ENCODE measurements around the gene MAML3.

The MAML3 gene

DNA sequence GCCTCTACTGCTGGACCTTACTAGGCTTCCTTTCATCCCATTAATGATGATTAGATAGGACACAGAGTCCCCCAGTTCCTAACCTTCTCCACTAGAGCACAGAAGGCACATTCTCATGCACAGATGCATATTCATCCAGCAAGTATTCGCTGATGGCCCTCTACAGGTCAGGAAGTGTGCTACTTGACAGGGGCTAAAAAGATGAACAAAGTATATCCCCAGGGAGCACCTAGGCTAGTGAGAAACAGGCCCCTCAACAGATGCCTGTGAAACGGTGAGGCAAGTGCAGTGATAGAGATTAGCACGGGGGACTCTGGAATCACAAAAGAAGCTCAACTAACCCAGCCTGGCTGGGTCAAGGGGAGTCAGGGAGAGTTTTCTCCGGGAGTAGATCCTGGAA, 392.5 kb downstream of the MAML3 start:
- Histone ChIP-seq H3K36me3 (no peaks in the 10 kb centered on the region), H3K27me3 (no peaks in the 10 kb centered on the region), H3K9me3 (no peaks in the 10 kb centered on the region), H3K4me1 (ENCODE audit: control insufficient read depth in 1 of 2, insufficient read depth in 1 of 2, low read depth in 1 of 2, low read length in 1 of 2) (peaks cover 46 to 50% of the 10 kb centered on the region in 2 experiments), H3K27ac (no peak overlapping the region), H3K4me3 (ENCODE audit: low read depth in 1 of 2, low read length in 1 of 2) (no peak overlapping the region)
- TF ChIP-seq, protein P1, sequence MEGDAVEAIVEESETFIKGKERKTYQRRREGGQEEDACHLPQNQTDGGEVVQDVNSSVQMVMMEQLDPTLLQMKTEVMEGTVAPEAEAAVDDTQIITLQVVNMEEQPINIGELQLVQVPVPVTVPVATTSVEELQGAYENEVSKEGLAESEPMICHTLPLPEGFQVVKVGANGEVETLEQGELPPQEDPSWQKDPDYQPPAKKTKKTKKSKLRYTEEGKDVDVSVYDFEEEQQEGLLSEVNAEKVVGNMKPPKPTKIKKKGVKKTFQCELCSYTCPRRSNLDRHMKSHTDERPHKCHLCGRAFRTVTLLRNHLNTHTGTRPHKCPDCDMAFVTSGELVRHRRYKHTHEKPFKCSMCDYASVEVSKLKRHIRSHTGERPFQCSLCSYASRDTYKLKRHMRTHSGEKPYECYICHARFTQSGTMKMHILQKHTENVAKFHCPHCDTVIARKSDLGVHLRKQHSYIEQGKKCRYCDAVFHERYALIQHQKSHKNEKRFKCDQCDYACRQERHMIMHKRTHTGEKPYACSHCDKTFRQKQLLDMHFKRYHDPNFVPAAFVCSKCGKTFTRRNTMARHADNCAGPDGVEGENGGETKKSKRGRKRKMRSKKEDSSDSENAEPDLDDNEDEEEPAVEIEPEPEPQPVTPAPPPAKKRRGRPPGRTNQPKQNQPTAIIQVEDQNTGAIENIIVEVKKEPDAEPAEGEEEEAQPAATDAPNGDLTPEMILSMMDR (IDR thresholded peaks at IDR 0.05), result no peak

DNA sequence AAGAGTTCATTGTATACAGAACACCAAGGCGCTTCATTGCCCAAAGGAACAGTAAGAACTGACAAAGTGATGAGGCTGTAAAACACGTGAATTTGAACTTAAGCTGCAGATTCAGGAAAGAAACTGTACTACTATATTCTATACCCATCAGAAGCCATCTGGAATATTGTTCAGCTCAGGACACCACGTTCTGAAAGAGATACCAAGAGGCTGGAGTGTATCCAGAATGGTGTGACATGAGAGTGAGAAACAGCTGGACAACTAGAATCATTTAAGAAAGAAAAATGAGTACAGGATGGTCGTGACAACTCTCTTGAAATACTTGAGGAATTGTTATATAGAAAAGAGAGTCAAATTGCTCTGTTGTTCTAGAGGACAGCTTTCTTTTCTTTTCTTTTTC, 393.4 kb downstream of the MAML3 start:
- H3K9me3 ChIP-seq, result no peaks in the 10 kb centered on the region
- H3K4me1 ChIP-seq (ENCODE audit: control insufficient read depth in 1 of 2, insufficient read depth in 1 of 2, low read depth in 1 of 2, low read length in 1 of 2), result peaks cover 38 to 41% of the 10 kb centered on the region in 2 experiments
- TF ChIP-seq, protein P1 (IDR thresholded peaks at IDR 0.05), result no peak
- H3K27ac ChIP-seq, result no peak overlapping the region
- H3K4me3 ChIP-seq (ENCODE audit: low read depth in 1 of 2, low read length in 1 of 2), result no peak overlapping the region
- no peaks in the 10 kb centered on the region for H3K27me3 ChIP-seq
- H3K36me3 ChIP-seq, result no peaks in the 10 kb centered on the region

DNA sequence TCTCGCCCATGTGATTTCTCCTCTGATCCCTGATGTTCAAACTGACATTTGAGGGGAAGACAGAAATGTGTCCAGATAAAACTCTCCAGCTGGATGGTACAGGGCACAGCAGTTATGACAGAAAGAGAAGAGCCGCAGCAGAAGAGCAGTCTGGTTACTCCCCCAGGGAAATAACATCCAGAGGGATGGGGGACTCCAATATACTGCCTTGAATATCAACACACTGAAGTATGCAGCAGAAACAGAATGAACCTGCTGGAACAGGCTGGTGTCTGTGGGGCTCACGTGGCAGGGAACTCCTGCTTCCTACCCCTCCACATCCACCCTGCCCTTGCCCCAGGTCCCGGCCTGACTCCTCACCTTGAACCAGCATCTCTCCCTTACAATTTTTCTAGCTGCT, 394.9 kb downstream of the MAML3 start:
- Histone ChIP-seq H3K27ac (no peak overlapping the region), H3K4me3 (ENCODE audit: low read depth in 1 of 2, low read length in 1 of 2) (no peak overlapping the region), H3K4me1 (ENCODE audit: control insufficient read depth in 1 of 2, insufficient read depth in 1 of 2, low read depth in 1 of 2, low read length in 1 of 2) (peaks cover 23 to 26% of the 10 kb centered on the region in 2 experiments), H3K36me3 (no peaks in the 10 kb centered on the region), H3K27me3 (no peaks in the 10 kb centered on the region), H3K9me3 (no peaks in the 10 kb centered on the region)
- TF ChIP-seq, protein P1 (IDR thresholded peaks at IDR 0.05), result no peak

DNA sequence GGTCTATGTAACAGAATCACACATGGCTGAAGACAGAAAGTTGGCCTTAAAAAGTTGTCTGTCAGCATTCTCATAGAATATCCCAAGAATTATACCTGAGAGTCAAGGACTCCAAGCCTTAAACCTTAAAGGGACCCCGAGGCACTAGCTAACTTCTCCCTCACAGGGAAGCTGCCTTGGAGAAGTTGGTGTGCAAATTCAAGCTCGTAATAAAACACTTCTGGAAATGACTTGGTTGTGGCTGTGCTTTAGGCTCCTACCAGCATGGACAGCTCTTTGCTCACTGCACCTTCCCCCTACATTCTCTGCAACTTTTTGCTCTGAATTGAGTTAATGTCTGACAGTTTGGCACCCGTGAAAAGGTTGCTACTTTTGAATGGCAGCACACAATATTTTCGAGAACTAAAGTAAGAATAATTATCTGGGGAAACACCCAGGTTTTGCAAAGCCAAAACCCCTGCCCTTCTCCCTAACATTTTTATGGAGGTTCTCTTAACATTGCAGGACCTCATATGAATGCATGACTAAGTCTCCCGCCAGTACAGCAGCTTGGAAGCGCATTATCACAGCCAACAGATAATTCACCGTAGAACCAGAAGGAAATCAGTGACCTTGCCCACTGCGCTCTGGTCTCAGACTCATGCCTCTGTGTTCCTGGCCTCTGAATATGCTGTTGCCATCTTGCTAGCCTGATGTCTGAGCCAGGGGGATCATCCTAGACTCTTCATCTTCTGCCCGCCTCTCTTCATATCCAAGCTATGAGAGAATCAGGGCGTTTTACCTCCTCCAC, 397.4 kb downstream of the MAML3 start:
- no peaks in the 10 kb centered on the region for H3K9me3 ChIP-seq
- H3K27ac ChIP-seq, result no peak overlapping the region
- no peak overlapping the region for H3K4me3 ChIP-seq (ENCODE audit: low read depth in 1 of 2, low read length in 1 of 2)
- TF ChIP-seq, protein P1 (IDR thresholded peaks at IDR 0.05), result no peak
- H3K27me3 ChIP-seq, result no peaks in the 10 kb centered on the region
- peaks cover 6 to 8% of the 10 kb centered on the region in 2 experiments for H3K4me1 ChIP-seq (ENCODE audit: control insufficient read depth in 1 of 2, insufficient read depth in 1 of 2, low read depth in 1 of 2, low read length in 1 of 2)
- H3K36me3 ChIP-seq, result no peaks in the 10 kb centered on the region

DNA sequence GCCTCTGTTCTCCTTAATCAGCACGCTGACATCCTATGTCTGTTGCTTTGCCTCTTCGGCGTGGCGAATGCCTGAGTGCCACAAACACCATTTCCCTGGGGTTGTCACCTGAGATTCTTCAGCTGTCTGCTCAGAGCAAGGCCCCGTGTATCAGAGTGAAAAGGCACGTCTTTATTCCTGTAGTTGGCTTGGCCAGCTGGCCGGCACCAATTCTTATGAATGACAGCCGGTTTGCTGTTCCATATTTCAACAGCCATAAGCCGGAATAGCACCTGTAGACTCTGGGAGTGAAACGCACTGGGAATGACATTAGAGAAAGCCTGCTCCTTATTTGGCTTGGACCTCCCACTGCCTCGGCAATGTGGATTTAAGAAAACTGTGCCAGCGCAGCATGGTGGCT, 399.0 kb downstream of the MAML3 start:
- no peak overlapping the region for H3K27ac ChIP-seq
- H3K36me3 ChIP-seq, result no peaks in the 10 kb centered on the region
- peaks cover 0 to 5% of the 10 kb centered on the region in 2 experiments for H3K4me1 ChIP-seq (ENCODE audit: control insufficient read depth in 1 of 2, insufficient read depth in 1 of 2, low read depth in 1 of 2, low read length in 1 of 2)
- TF ChIP-seq, protein P1 (IDR thresholded peaks at IDR 0.05), result no peak
- H3K27me3 ChIP-seq, result no peaks in the 10 kb centered on the region
- H3K9me3 ChIP-seq, result no peaks in the 10 kb centered on the region
- H3K4me3 ChIP-seq (ENCODE audit: low read depth in 1 of 2, low read length in 1 of 2), result no peak overlapping the region
